HG02642 (cell line): ENCODE results near the gene USP2.

Experiments
- ATAC-seq: cut with Tn5 transposase; IDR thresholded peaks from one replicate; pipeline ENCODE4 v1.9.1; 2021; ENCODE audit warnings: mild to moderate bottlenecking; ENCODE audit not compliant: unreplicated experiment, poor library complexity

The USP2 gene

DNA sequence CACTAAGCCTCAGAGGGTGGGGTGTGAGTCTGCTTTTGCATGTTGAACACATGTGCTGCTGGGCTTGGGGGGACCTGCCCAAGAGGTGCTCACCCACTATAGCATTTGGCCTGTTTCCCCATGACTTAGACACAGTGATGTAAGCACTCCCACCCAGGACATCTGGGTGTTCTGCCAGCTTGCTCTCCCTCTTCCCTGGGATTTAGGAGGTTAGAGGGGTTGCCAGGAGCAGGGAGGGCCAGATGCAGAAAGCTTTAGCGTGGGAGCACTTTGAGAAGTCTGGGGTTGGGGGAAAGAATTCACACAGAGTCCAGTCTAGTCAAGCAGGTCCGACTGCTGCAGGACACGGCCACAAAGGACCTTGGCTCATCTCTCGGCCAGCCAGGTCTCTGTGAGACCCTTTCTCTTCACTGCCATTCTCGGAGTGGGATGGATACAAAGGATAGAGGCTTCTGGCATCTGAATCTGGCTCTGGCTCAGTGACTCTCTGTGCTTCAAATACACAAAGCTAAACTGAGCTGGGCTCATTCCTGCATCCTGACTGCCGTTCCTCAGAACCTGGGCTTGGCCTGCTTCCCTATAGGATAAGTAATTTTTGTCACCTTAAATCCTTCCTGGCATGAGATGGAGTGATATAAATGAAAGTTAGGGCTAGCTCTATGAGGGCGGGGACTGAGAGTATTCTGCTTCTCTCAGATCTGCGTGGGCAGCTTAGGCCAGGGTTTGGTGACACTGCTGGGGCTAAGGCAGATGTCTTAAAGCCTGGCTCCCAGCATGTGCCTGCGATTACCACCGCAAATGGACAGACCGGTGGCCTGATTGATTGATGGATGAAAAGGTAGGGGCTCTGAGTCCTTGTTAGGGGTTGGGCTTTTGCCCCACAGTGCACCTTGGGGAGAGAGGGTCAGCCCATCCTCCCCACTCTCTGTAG is 14.5 kb downstream of the USP2 start:
- ATAC-seq, result no peak

DNA sequence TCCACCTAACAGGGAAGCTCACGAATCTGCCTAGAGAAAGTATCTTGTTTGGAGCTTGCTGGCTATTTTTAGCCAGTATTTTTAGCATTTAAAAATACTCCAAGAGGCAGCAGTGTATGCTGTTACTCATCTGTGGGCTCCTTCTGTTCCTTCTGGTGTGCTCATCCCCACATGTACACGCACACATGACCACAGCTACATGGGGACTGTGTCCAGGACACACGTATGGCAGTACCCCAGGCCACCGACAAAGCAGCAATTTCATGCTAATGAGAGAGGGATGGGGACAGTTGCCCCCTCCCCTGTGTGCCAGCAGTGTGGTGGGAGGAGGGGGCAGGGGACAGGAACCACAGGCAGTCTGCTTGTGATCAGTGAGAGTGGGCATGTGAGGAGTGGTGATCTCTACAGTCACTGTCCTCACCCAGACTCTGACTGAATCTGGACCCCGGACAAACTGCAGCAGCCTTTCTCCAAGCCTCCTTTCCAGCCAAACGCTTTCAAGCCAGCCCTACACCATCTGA is 16.4 kb downstream of the USP2 start:
- ATAC-seq, result no peak

DNA sequence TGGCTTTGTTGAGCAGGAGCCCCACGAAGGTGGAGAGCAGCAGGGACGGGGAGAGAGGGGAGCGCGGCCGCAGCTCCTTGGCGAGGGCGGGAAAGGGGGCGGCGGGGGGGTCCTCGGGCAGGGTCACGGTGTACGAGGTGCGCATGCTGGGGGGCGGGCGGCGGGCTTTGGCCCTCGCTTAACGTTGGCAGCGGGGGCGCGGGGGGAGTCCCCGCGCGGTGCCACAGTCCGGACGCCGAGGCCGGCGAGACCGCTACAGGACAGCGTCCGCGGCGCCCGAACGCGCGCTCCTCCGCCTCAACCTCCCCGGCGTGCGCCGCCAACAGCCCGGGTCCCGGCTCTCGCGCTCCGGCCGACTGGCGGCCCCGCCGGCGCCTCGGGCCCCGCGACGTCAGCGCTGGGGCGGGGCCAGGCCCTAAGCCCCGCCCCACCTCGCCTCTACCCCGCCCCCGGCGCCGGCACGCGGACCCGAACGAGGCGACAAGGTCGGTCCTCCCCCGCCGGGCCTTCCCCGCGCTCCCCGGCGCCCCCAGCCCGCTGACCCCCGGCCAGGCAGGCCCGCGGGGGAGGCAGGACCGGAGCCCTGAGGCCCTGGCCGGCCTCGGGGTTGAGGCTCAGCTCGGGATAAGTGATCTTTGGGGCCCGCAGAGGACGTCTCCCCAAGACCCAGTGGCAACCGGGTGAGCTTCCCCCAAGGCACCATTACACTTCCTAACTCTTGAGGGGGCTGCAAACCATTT is 17.5 kb downstream of the USP2 start:
- ATAC-seq, result peak; percentile 44

DNA sequence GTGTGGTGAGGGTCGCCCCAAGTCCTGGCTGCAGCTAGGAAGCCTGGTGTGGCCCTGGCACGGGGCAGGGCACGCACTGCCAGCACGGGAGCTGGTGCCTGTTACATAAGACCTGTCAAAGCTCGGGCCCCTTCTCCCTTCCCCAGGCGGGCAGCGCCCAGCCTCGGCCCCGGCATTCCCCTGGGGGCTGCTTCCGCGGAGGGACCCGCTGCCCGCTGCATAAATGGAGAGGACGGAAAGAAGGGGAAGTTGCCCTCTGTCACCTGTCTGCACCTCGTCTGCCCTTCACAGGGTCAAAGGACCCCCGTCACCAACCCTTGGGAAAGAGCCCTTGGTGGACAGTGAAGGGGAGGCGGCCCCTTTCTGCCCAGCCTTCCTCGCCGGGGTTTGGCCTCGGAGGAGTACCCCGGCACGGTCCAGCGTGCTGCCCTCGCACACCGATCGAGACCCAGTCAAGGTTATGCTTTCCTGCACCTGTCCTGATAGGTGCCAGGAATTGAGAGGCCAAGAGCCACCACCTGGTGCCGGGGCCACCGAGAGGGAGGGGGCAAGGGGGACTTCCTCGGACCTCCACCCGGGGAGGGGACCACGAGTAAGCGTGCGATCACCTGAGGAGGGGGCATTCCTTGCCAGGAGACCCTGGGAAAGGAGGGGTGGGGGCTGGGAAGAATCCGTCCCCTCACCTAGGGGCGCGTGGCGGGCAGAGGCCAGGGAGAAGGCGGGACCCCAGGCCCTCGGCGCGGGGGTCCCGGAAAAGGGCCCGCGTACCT is 18.2 kb downstream of the USP2 start:
- ATAC-seq, result no peak

DNA sequence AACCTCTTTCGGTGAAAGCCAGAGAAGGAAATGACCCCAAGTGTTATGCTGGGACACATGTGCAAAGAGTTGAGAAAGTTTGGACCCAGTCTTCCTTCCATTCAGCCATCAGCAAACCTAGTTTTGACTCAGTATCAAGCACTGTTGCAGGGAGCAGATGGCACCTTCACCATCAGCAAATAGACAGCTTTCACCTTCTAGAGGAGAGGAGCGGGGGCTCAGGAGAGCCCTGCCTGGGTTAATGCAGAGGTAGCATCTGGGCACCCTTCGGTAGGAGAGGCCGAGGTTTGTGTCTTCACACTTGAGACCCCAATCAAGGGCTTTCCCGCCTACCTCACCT is 18.8 kb downstream of the USP2 start:
- no peak for ATAC-seq

- ATAC-seq, result no peak
Measured at GRCh38 chr11:119361941-119362725, 19.4 kb downstream of the USP2 start.

- no peak for ATAC-seq
Measured at GRCh38 chr11:119361056-119361787, 20.3 kb downstream of the USP2 start.

- ATAC-seq, result no peak
Measured at GRCh38 chr11:119359365-119360214, 21.9 kb downstream of the USP2 start.

DNA sequence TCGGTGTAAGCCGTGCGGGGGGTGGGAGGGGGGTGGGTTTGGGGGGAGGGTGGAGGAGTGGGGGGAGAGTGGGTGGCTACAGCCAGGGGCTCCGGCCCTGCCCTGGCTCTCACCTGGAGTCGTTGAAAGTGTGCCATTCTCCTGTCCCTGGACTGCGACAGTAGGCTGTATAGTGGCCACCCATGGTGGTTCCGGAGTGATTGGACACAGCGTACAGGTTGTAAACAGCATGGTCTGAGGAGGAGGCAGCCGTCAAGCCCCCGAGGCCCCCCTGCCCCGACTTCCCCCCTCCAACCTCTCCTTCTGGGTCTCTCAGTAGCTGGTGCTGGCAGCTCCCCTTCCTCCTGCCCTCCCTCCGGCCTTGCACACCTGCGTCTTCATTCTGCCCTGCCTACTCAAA is 24.4 kb downstream of the USP2 start:
- no peak for ATAC-seq

DNA sequence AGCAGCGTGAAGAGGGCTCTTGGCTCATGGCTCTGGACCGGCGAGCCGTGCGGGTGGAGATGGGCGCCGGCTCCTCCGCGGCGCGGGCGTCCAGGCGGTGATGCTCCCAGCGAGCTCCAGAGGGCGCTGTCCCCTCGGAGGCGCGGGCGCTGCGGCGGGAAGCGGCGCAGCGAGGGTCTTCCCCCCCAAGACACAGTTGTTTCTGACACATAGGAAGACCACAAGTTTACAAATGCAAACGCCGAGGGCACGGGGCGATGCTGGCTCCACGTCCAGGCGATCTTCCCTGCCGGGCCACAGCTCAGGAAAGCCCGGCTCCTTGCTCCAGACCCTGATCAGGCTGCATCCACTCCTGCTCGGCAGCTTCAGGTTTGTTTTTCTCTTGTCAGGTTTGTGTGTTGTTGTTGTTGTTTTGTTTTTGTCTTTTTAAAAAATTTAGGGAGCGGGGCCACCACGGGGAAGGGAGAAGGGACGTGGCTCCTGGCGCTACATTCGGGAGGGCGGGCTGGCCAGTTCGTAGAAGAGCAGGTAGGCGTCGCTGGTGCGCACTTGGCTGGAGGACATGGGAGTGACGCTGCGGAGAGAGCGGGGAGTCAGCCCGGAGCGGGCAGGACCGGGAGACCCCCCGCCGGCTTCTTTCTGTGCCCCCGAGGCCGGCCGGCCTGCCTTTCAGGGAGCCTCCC is 25.0 kb downstream of the USP2 start:
- peak; percentile 73 for ATAC-seq

DNA sequence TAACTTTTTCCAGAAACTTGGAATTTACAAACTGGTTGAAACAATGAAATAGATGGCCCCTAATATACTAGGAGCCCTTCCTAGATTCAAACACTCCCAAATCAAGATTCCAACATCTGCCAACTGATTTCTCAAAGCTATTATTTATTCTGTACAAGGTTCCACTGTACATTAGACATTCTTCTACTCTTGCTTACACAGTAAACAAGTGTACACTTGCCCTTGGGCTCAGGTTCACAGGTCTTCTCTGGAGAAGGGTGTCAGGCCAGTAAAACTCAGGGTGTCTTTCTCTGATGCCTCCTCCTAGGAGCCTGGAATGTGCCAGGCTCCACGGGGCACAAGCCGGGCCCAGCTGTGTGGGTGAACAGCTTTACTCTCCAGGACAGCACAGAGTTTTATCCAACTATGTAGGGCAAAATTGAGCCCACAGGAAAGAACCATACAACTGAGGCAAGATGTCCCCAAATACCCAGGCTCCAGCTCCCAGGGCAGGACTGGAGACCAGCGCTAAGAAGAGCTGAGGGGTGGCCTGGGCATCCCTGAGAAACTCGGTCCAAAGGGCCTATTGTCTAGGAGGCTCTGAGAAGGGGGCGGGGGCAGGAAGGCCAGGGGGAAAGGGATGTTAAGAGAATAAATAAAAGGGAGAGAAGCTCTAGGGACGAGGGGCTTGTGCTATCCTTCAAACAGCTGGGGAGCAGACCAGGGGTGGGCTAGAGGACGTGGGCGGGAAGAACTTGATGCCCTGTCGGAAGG is 26.2 kb downstream of the USP2 start:
- no peak for ATAC-seq

DNA sequence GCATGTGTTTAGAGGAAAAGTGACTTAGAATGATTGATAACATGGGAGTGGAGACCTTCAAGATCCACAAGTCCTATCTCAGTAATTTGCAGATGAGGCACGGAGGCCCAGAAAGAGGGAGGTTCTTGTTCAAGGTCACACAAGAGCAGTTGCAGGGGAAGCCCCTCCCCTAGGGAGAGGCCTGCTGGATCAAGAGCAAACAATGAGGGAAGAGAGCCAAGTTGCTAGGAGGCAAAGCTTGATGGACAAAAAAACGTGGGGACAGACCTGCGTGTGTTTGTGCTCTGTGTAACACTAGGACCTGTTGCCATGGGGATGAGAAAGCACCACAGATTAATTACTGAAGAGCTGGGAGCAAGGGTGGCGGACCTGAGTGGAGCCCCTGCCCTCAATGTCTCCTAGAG is 28.6 kb downstream of the USP2 start:
- no peak for ATAC-seq

DNA sequence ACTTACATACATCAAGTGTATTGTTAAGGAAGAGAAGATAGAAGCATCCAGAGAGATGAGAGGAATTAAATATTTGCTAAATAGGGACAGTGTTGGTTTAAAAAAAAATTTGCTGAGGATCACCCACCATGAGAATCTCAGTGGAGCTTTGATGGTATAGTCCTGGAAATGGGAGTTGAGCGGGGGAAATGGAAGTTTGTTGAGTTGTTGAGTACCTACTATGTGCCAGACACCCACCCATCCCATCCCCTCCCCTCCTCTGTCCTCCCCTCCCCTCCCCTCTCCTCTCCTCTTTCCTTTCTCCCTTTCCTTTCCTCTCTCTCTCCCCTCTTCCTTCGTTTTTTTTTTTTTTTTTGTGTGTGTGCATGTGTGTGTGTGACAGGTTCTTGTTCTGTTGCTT is 30.3 kb downstream of the USP2 start:
- ATAC-seq, result no peak

DNA sequence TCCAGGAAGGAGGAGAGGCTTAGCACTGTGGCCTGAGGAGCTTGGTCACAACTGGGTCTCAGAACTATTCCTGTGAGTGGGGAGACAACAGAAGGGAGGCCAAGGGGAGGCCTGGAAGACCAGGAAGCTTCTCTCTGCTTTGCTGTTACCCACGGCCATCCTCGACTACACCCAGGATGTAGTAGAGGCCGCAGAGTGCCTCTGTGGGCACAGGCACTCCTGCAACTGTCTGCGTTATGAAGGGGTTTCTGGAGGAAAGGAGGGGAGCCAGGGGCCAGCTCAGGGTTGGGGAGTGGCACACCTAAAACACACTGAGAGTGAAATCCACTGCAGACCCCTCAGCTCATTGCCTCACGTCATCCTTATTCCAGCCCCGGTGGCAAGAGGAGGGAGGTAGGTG is 31.2 kb downstream of the USP2 start:
- no peak for ATAC-seq

GRCh38 chr11:119347940-119348605 is 33.4 kb downstream of the USP2 start:
- ATAC-seq, result no peak

- no peak for ATAC-seq
Measured at GRCh38 chr11:119347242-119347641, 34.2 kb downstream of the USP2 start.

DNA sequence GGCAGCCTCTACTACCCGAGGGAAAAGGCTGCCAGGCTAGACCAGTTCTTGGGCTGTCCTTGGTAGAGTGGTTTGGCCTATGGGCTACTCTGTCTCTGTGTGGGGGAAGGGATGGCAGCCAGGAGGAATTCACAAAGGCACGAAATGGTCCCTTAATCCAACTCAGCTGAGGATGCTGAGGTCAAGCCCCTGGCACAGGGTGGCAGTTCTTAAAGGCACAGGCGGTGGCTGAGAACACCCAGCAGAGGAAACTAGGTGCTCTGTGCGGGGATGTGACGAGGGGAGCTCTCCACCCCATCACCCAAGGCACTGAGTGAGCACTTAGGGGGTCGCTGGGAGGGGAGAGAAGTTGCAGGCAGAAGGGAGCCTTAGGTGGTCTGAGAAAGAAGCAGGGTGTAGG is 34.9 kb downstream of the USP2 start, which contains the start of gene MFRP:
TSS of gene MFRP (minus strand) at position 101 of the 400 bp plus-strand sequence. CDS start 192 bp downstream, outside the sequence.
- ATAC-seq, result no peak
